Fibroblast of peridontal ligament (primary cell): Measurements from ENCODE around the gene GSTM1.
"Not testable (repeated sequence)": the region's sequence is repeated elsewhere in the genome, so short reads cannot be mapped to it uniquely, and the experiment has no call there.

Experiments used
- DNase-seq: peaks from one replicate; pipeline ENCODE4 v3.0.0-alpha.2; 2010; ENCODE audit errors: extremely low read depth

GSTM1 gene

DNA sequence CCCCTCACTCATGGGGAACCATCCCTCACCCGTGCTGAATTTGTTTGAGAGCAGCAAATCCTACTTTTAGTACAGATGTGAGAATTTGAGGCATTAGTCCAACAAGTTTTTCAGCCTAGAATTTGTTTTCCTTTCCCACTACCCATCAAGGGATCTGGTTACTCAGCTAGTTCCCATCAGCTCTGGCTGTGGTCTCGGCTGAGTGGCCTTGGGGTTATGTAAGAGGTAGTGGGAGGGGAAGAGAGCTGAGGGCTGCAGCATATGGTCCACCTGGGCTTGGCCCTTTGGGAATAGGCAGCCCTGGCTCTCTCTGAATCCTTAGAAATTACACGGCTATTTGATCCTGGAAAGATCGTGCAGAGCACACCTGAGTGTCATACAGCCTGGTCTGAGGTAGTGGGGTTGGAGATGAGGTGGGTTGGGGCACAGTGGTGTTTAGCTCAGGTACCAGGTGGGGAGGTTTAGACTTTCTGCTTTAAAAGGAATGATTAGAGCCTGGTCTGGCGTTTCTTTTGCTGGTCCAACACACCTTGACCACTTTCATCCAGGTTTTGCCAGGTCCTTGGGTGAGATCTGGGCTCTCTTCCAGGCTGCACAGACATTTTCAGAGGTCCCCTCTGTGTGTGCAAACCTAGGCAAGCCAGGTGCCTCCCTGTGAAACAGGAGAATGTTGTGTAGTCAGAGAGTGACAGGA is 27.5 kb upstream of the GSTM1 start:
- DNase-seq = no peak

DNA sequence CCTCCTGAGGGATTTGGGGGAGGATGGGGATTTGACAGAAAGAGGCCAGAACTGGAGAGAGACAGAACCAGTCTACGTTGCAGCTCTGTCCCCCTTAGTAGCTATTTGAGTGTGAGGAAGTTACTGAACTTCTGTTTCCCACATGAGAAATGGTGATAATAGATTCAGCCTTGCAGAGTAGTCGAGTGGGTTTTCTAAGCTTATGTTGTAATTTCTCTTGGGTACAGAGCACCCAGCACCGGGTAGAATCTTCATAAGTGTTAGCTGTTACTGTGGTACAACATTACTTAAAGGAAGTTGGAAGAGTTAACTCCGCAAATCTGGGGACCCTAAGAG is 27.0 kb upstream of the GSTM1 start:
- not testable (repeated sequence) for DNase-seq

GRCh38 chr1:109661391-109661790 is 26.2 kb upstream of the GSTM1 start:
- DNase-seq = no peak

- no peak for DNase-seq
Measured at GRCh38 chr1:109664671-109665070, 22.9 kb upstream of the GSTM1 start.

GRCh38 chr1:109667452-109668122 is 20.0 kb upstream of the GSTM1 start, which contains the start of gene GSTM2:
Gene GSTM2, plus strand, starts transcription at chr1:109668057. Its CDS starts 59 bp downstream, at chr1:109668116.
- peak; percentile 76 for DNase-seq

DNA sequence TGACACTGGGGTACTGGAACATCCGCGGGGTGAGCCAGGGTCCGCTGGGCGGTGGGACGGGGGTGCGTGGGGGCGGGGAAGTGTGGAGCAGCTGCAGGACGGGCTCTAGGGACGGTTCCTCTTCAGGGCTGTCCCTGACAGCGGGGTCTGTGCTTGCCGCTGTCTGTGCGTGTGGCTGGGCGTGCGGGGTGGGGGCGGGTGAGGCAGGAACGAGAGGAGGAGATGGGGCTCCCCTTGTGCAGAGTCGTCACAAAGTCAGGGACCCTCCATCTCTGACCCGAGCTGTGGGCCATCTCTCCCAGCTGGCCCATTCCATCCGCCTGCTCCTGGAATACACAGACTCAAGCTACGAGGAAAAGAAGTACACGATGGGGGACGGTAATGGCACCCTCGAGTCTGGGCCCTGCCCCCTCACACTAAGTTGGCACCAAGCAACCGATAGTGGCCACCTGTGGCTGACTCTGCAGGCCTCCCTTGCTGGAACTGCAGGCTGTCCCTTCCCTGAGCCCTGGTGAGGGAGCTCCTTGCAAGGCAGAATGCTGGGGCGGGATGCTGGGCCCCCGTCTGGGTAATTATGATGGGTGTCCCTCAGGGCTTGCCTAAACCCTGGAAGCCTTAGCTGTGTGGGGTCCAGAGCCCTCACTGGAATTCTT is 19.4 kb upstream of the GSTM1 start:
- DNase-seq = no peak

DNA sequence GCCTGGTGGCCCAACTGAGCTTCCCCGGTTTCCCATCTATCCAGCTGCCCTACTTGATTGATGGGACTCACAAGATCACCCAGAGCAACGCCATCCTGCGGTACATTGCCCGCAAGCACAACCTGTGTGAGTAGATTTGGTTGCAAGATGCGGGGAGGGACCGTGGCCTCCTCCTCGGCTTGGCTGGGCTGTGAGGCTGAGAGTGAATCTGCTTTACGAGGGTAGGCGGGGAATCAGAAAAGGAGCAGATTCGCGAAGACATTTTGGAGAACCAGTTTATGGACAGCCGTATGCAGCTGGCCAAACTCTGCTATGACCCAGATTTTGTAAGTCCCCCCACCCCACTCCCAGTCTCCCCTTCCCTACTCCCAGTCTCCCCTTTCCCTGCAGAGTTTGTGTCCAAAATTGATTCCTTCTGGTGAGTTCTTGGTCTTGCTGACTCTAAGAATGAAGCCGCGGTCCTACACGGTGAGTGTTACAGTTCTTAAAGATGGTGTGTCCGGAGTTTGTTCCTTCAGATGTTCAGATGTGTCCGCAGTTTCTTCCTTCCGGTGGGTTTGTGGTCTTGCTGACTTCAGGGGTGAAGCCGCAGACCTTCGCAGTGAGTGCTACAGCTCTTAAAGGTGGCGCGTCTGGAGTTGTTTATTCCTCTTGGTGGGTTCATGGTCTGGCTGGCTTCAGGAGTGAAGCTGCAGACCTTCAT is 18.2 kb upstream of the GSTM1 start:
- no peak for DNase-seq

DNA sequence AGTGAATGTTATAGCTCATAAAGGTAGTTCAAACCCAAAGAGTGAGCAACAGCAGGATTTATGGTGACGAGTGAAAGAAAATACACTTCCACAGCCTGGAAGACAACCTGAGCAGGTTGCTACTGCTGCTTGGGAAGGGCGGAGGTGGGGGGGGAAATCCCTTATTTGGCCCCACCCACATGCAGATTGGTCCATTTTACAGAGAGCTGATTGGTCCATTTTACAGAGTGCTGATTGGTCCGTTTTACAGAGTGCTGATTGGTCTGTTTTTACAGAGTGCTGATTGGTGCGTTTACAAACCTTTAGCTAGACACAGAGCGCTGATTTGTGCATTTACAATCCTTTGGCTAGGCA is 17.7 kb upstream of the GSTM1 start:
- DNase-seq = not testable (repeated sequence)

DNA sequence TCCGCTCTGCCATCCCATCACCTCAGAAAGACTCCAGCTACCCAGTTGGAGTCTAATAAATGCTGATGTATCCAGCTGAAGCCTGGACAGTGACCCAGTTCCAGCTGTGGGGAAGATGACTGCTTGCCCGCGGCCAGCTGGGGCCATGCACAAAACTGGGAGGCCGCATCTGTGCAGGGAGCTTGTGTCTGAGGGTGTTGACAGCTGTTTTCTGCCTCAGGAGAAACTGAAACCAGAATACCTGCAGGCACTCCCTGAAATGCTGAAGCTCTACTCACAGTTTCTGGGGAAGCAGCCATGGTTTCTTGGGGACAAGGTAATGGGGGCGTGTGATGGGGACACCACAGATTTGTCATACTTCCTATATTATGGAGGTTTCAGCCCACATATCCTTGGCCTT is 16.6 kb upstream of the GSTM1 start:
- DNase-seq = no peak

GRCh38 chr1:109673861-109674260 is 13.8 kb upstream of the GSTM1 start:
- DNase-seq = not testable (repeated sequence)

DNA sequence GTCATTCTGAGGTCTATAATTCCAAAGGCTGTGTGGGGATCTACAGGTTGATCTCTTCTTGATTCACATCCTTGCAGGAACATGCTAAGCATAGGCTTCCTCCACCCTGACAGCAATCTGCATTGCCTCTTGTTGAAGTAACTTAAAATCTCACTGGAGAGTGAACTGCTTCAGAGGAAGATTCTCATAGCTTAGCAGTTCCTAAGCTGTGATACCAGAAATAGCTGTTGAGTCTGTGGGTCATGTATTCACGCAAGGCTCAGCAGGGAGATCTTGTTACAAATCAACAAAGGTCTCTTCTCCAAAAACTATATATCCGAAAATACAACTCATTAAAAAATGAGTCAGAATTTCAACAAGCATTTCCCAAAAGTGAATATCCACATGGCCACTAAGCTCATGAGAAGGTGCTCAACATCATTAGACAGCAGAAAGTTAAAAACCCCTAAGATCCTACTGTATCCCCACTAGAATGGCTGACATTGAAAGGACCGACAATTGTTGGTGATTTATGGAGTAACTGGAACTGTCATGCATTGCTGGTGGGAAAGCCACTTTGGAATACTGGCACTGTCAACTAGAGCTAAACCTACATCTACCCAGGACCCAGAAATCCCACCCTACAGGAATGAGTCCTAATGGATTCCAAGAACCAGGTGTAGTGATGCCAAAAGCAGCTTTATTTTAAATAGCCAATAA is 10.8 kb upstream of the GSTM1 start:
- peak; percentile 54 for DNase-seq

DNA sequence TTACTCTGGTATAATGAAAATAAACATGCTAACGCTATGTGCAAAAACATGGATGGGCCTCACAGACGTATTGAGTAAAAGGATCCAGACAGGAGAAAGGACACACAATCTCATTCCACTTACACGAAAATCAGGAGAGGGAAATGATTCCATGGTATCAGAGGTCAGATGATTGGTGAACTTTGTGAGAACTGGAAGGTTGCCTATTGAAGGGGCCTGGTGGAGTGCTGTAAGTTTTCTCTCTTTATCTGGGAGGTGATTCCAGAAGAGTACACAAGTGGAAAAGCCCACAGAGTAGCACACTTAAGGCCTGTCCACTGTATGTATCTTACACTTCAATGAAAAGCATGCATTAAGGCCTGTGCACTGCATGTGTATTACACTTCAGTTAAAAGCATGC is 10.2 kb upstream of the GSTM1 start:
- no peak for DNase-seq

DNA sequence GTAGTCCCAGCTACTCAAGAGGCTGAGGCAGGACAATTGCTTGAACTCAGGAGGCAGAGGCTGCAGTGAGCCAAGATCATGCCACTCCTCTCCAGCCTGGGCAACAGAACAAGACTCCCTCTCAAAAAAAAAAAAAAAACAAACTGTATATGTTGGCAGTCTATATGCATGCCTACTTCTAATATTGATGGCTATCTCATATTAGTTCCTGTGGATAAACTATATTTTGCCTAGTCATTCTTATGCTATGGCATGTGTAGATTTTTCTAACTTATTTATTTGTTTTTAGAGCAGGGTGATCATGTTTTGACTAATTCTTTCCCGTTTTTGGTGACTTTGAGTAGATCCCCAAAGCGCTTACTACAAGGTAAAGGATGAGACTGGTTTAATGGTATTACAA is 9.0 kb upstream of the GSTM1 start:
- DNase-seq = not testable (repeated sequence)

DNA sequence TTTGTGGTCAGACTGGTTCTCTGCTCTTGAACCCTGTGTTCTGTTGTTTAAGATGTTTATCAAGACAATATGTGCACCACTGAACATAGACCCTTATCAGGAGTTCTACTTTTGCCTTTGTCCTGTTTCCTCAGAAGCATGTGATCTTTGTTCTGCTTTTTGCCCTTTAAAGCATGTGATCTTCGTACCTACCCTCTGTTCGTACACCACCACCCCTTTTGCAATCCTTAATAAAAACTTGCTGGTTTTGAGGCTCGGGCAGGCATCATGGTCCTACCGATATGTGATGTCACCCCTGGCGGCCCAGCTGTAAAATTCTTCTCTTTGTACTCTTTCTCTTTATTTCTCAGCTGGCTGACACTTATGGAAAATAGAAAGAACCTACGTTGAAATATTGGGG is 2.8 kb upstream of the GSTM1 start:
- not testable (repeated sequence) for DNase-seq

GRCh38 chr1:109685399-109685798 is 2.2 kb upstream of the GSTM1 start:
- not testable (repeated sequence) for DNase-seq

- not testable (repeated sequence) for DNase-seq
Measured at GRCh38 chr1:109685890-109686289, 1.7 kb upstream of the GSTM1 start.

DNA sequence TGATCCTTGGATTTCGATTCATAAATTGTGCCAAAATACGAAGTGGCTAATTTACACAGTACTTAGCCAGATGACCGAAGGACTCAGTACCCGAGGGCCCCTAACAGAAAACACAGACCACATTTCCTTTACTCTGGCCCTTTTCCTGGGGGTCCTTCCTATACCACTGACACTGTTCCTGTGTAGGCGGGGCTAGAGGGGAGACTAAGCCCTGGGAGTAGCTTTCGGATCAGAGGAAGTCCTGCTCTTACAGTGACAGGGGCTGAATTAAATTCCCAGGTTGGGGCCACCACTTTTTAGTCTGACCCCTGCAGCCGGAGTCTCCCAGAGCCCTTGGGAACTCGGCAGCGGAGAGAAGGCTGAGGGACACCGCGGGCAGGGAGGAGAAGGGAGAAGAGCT is 508 bp upstream of the GSTM1 start:
- not testable (repeated sequence) for DNase-seq

- no peak for DNase-seq
Measured at GRCh38 chr1:109689844-109690405, 2.3 kb downstream of the GSTM1 start.

- no peak for DNase-seq
Measured at GRCh38 chr1:109691759-109692158, 4.1 kb downstream of the GSTM1 start.

DNA sequence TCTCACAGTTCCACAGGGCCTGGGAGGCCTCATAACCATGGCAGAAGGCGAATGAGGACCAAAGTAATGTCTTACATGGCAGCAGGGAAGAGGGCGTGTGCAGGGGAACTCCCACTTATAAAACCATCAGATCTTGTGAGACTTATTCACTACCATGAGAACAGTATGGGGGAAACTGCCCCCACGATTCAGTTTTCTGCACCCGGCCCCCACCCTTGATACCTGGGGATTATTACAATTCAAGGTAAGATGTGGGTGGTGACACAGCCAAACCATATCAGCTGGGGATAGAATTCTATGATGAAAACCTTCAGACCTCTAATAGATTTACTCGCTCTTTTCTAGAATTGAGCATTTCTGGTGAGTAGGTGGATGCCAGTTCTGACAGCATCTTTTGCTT is 6.8 kb downstream of the GSTM1 start:
- DNase-seq = not testable (repeated sequence)

GRCh38 chr1:109695138-109695537 is 7.5 kb downstream of the GSTM1 start:
- not testable (repeated sequence) for DNase-seq

DNA sequence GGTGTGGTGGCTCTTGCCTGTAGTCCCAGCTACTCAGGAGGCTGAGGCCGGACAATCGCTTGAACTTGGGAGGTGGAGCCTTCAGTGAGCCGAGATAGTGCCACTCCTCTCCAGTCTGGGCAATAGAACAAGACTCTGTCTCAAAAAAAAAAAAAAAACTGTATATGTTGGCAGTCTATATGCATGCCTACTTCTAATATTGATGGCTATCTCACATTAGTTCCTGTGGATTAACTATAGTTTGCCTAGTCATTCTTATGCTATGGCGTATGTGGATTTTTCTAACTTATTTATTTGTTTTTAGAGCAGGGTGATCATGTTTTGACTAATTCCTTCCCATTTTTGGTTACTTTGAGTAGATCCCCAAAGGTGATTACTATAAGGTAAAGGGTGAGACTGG is 9.4 kb downstream of the GSTM1 start:
- DNase-seq = no peak
